Measurements from ENCODE around the gene ZEB1.
A peak's percentile ranks its signal among the peaks of the same experiment; 100 is the strongest.

Gene ZEB1

DNA sequence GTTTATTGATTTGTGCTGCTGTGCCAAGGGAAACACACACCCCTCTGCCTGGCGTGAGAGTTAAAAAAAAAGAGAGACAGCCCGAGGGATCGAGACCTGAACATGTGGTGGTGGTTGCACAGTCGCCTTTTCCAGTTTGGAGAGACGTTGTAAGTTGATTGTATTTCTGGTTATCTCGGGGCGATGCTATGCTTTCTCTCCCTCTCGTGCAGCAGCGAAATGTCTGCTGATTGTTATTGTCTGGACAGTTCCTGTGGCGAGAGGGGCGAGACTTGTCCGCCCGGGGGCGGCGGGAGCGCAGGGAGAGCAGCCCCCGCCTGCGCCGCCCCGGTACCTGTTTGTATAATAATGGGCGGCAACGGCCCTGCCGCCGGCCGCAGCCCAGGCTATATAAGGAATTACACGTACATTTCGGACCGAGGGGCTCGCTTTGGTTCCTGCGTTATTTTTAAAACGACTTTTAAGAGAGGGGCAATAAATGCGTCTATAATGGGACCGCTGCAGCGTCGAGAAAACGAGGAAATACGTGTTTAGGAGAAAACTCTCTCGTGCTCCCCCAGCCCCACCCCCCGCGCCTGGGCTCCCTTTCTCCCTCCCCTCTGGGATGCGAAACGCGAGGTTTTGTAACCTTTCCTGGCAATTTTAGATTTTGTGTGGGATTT is 1.7 kb downstream of the ZEB1 start (continued):
- TF ChIP-seq SP3 (tag by site-specific recombination; IDR thresholded peaks at IDR 0.05) (peak; percentile 58), KLF10 (tag by site-specific recombination; IDR thresholded peaks at IDR 0.05) (no peak; the same call in 1 of the 2 replicates), ZBTB44 (tag by site-specific recombination; IDR thresholded peaks at IDR 0.05) (no peak), ZNF664 (tag by site-specific recombination; IDR thresholded peaks at IDR 0.05) (no peak), ZNF391 (tag by site-specific recombination; IDR thresholded peaks at IDR 0.05; ENCODE audit: borderline replicate concordance, low read depth) (no peak), ZNF157 (tag by site-specific recombination; IDR thresholded peaks at IDR 0.05) (no peak), ZFP69B (tag by site-specific recombination; IDR thresholded peaks at IDR 0.05) (0 out of 2 replicates have a peak, but pooled peaks have one; percentile 9), ZNF341 (tag by site-specific recombination; IDR thresholded peaks at IDR 0.05; ENCODE audit: low read depth) (peak; percentile 98), ZBTB21 (tag by site-specific recombination; IDR thresholded peaks at IDR 0.05) (no peak), HOXA7 (CRISPR knock-in tag; IDR thresholded peaks at IDR 0.05; ENCODE audit: borderline replicate concordance) (no peak), ZNF169 (tag by site-specific recombination; IDR thresholded peaks at IDR 0.05) (no peak), ZNF623 (tag by site-specific recombination; IDR thresholded peaks at IDR 0.05) (no peak), ZNF670 (tag by site-specific recombination; IDR thresholded peaks at IDR 0.05; ENCODE audit: low read depth) (no peak), ZNF658 (tag by site-specific recombination; IDR thresholded peaks at IDR 0.05) (no peak), ZNF148 (tag by site-specific recombination; IDR thresholded peaks at IDR 0.05; ENCODE audit: borderline replicate concordance) (no peak), PBX3 (CRISPR knock-in tag; IDR thresholded peaks at IDR 0.05) (no peak), ZBTB1 (tag by site-specific recombination; IDR thresholded peaks at IDR 0.05) (no peak), KLF16 (tag by site-specific recombination; IDR thresholded peaks at IDR 0.05) (no peak), ZNF792 (tag by site-specific recombination; IDR thresholded peaks at IDR 0.05) (no peak), ZNF324 (tag by site-specific recombination; IDR thresholded peaks at IDR 0.05) (no peak), ZNF366 (tag by site-specific recombination; conservative IDR thresholded peaks at IDR 0.05) (no peak), ZNF394 (tag by site-specific recombination; IDR thresholded peaks at IDR 0.05; ENCODE audit: borderline replicate concordance) (no peak), SP2 (tag by site-specific recombination; IDR thresholded peaks at IDR 0.05) (peak; percentile 58)
- TF ChIP-seq, protein P1, sequence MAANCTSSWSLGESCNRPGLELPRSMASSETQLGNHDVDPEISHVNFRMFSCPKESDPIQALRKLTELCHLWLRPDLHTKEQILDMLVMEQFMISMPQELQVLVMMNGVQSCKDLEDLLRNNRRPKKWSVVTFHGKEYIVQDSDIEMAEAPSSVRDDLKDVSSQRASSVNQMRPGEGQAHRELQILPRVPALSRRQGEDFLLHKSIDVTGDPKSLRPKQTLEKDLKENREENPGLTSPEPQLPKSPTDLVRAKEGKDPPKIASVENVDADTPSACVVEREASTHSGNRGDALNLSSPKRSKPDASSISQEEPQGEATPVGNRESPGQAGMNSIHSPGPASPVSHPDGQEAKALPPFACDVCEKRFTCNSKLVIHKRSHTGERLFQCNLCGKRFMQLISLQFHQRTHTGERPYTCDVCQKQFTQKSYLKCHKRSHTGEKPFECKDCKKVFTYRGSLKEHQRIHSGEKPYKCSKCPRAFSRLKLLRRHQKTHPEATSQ (tag by site-specific recombination; IDR thresholded peaks at IDR 0.05) = no peak
- TF ChIP-seq, protein P2, sequence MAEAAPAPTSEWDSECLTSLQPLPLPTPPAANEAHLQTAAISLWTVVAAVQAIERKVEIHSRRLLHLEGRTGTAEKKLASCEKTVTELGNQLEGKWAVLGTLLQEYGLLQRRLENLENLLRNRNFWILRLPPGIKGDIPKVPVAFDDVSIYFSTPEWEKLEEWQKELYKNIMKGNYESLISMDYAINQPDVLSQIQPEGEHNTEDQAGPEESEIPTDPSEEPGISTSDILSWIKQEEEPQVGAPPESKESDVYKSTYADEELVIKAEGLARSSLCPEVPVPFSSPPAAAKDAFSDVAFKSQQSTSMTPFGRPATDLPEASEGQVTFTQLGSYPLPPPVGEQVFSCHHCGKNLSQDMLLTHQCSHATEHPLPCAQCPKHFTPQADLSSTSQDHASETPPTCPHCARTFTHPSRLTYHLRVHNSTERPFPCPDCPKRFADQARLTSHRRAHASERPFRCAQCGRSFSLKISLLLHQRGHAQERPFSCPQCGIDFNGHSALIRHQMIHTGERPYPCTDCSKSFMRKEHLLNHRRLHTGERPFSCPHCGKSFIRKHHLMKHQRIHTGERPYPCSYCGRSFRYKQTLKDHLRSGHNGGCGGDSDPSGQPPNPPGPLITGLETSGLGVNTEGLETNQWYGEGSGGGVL (tag by site-specific recombination; IDR thresholded peaks at IDR 0.05) = peak; percentile 84
- TF ChIP-seq, protein P3, sequence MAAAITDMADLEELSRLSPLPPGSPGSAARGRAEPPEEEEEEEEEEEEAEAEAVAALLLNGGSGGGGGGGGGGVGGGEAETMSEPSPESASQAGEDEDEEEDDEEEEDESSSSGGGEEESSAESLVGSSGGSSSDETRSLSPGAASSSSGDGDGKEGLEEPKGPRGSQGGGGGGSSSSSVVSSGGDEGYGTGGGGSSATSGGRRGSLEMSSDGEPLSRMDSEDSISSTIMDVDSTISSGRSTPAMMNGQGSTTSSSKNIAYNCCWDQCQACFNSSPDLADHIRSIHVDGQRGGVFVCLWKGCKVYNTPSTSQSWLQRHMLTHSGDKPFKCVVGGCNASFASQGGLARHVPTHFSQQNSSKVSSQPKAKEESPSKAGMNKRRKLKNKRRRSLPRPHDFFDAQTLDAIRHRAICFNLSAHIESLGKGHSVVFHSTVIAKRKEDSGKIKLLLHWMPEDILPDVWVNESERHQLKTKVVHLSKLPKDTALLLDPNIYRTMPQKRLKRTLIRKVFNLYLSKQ (tag by site-specific recombination; IDR thresholded peaks at IDR 0.05; ENCODE audit: borderline replicate concordance) = no peak
- TF ChIP-seq, protein P4, sequence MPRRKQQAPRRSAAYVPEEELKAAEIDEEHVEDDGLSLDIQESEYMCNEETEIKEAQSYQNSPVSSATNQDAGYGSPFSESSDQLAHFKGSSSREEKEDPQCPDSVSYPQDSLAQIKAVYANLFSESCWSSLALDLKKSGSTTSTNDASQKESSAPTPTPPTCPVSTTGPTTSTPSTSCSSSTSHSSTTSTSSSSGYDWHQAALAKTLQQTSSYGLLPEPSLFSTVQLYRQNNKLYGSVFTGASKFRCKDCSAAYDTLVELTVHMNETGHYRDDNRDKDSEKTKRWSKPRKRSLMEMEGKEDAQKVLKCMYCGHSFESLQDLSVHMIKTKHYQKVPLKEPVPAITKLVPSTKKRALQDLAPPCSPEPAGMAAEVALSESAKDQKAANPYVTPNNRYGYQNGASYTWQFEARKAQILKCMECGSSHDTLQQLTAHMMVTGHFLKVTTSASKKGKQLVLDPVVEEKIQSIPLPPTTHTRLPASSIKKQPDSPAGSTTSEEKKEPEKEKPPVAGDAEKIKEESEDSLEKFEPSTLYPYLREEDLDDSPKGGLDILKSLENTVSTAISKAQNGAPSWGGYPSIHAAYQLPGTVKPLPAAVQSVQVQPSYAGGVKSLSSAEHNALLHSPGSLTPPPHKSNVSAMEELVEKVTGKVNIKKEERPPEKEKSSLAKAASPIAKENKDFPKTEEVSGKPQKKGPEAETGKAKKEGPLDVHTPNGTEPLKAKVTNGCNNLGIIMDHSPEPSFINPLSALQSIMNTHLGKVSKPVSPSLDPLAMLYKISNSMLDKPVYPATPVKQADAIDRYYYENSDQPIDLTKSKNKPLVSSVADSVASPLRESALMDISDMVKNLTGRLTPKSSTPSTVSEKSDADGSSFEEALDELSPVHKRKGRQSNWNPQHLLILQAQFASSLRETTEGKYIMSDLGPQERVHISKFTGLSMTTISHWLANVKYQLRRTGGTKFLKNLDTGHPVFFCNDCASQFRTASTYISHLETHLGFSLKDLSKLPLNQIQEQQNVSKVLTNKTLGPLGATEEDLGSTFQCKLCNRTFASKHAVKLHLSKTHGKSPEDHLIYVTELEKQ (tag by site-specific recombination; IDR thresholded peaks at IDR 0.05; ENCODE audit: borderline replicate concordance) = no peak

All from HEK293 (cell line).